K562 (cell line): ENCODE results near the gene PGP. TPM values are rescaled to one million over a fixed set of nuclear protein-coding genes. Genes with fewer than 3 reads are reported as not detected.

Experiments
- E2F6 ChIP-seq, 2 experiments: IDR thresholded peaks; 2 replicates each; pipeline ENCODE4 v1.6.1; 2011; ENCODE audit warnings: borderline replicate concordance in 1 of 2, control low read depth in 1 of 2, low read depth in 1 of 2, low read length in 1 of 2, mild to moderate bottlenecking in 1 of 2, mixed read lengths in 1 of 2, moderate library complexity in 1 of 2; ENCODE audit not compliant: insufficient read depth in 1 of 2, insufficient read length in 1 of 2, poor library complexity in 1 of 2, severe bottlenecking in 1 of 2; ENCODE audit errors: extremely low read depth in 1 of 2
- HDAC8 ChIP-seq: fragments of 450-650 bp; IDR thresholded peaks from 2 replicates; pipeline ENCODE4 v1.6.1; 2016; ENCODE audit warnings: mild to moderate bottlenecking, missing genetic modification characterization, moderate library complexity, missing compliant biosample characterization
- MECOM ChIP-seq: fragments of 250-450 bp; sonication (Bioruptor Pico); IDR thresholded peaks from 2 replicates; pipeline ENCODE4 v1.8.0; 2022; ENCODE audit warnings: inconsistent platforms
- NFXL1 ChIP-seq: fragments of 450-650 bp; formaldehyde crosslinking; IDR thresholded peaks from 2 replicates; pipeline ENCODE4 v1.4.0; 2021; ENCODE audit warnings: mild to moderate bottlenecking
- PHF8 ChIP-seq: fragments of 200-600 bp; sonication (generic); IDR thresholded peaks from 2 replicates; pipeline ENCODE4 v1.6.1; 2012; ENCODE audit warnings: mixed run types, mild to moderate bottlenecking, inconsistent platforms, low read length, moderate library complexity, borderline replicate concordance
- REST ChIP-seq, 2 experiments: fragments of 450-650 bp; formaldehyde crosslinking in 1 of 2; IDR thresholded peaks; 2 replicates each; pipeline versions ENCODE4 v1.4.0 to v1.6.1; 2014 to 2020; ENCODE audit warnings: mild to moderate bottlenecking in 2 of 2, borderline replicate concordance in 1 of 2, low read depth in 1 of 2
- ZBTB9 ChIP-seq: fragments of 450-650 bp; formaldehyde crosslinking; IDR thresholded peaks from 2 replicates; pipeline ENCODE4 v1.4.0; 2020; ENCODE audit warnings: mild to moderate bottlenecking, moderate library complexity
- ZNF124 ChIP-seq: sonication (generic); formaldehyde crosslinking; IDR thresholded peaks from 2 replicates; pipeline ENCODE4 v1.8.1; 2022; ENCODE audit warnings: missing genetic modification reagents
- ZNF175 ChIP-seq: fragments of 200-800 bp; sonication (Bioruptor generic); IDR thresholded peaks from 2 replicates; pipeline ENCODE4 v1.6.1; 2016; ENCODE audit warnings: low read depth, mild to moderate bottlenecking, missing genetic modification characterization, missing compliant biosample characterization
- ZNF311 ChIP-seq: fragments of 250-450 bp; sonication (Bioruptor Pico); IDR thresholded peaks from 2 replicates; pipeline ENCODE4 v1.4.0; 2020; ENCODE audit warnings: mild to moderate bottlenecking, moderate library complexity
- ZNF395 ChIP-seq: fragments of 200-800 bp; sonication (Bioruptor generic); IDR thresholded peaks from 2 replicates; pipeline ENCODE4 v1.6.1; 2017; ENCODE audit warnings: missing genetic modification characterization, missing compliant biosample characterization
- ZNF583 ChIP-seq: fragments of 250-450 bp; sonication (Bioruptor Pico); IDR thresholded peaks from 2 replicates; pipeline ENCODE4 v1.4.0; 2020
- polyA plus RNA-seq, 8 experiments: library from polyadenylated mRNA; depleted of rRNA in 4 of 8; stranded (reverse) in 5 of 8; unstranded in 3 of 8; fragments of >200 nt; fragmentation: Nextera tagmentation in 2 of 8; fragmentation: Illumina TruSeq in 1 of 8; extraction: Ambion mirVana in 2 of 8; extraction: Trizol in 1 of 8; gene quantifications; 2 replicates each; pipeline versions ENCODE4 v1.2.1 to v1.2.3, GENCODE V29; 2011 to 2014; ENCODE audit warnings: inconsistent platforms in 1 of 8, missing spikeins in 1 of 8
- total RNA-seq, 7 experiments: library from RNA; depleted of rRNA in 6 of 7; stranded (reverse); fragments of >200 nt in 6 of 7; fragmentation: Illumina TruSeq in 2 of 7; extraction: Trizol in 2 of 7; gene quantifications; 2 replicates each; pipeline versions ENCODE4 v1.2.1 to v1.2.3, GENCODE V29; 2011 to 2021; ENCODE audit warnings: low replicate concordance in 1 of 7

The PGP gene
- total and polyA plus RNA-seq, 9 of the 15 experiments (the other 6 are each of a cell fraction or from before 2014, with no cell fraction given), result 1.1 to 57.6 (median 19.6) TPM

- TF ChIP-seq ZBTB9 (CRISPR knock-in tag), result peak; percentile 63; the same call in 1 of the 2 replicates
- TF ChIP-seq ZNF395, result 0 out of 2 replicates have a peak, but pooled peaks have one; percentile 100
- no peak for TF ChIP-seq REST (IDR thresholded peaks at IDR 0.05; ENCODE audit: borderline replicate concordance)
- no peak for TF ChIP-seq REST (CRISPR knock-in tag; IDR thresholded peaks at IDR 0.05; ENCODE audit: low read depth)
- TF ChIP-seq ZNF124 (CRISPR knock-in tag), result no peak
- TF ChIP-seq ZNF311, result peak; percentile 91; the same call in 1 of the 2 replicates
- TF ChIP-seq HDAC8 (tag), result no peak
- TF ChIP-seq ZNF175 (CRISPR knock-in tag), result peak; percentile 99
- TF ChIP-seq ZNF583 (CRISPR knock-in tag), result 0 out of 2 replicates have a peak, but pooled peaks have one; percentile 27
- TF ChIP-seq MECOM, result peak; percentile 75; the same call in 1 of the 2 replicates
- peak in 1 of 2 experiments; percentile 56 for TF ChIP-seq E2F6 (IDR thresholded peaks at IDR 0.05; ENCODE audit: borderline replicate concordance in 1 of 2, extremely low read depth in 1 of 2, insufficient read depth in 1 of 2, insufficient read length in 1 of 2, low read depth in 1 of 2, low read length in 1 of 2, poor library complexity in 1 of 2, severe bottlenecking in 1 of 2)
- TF ChIP-seq NFXL1 (CRISPR knock-in tag), result peak; percentile 62; the same call in 1 of the 2 replicates
- peak; percentile 35; the same call in 1 of the 2 replicates for TF ChIP-seq PHF8
These were observed at the start of gene PGP (continued) for GRCh38 chr16:2214719-2214968.
